GM12892 (cell line): ENCODE results near the gene POLN.

Experiments used
- POLR2A ChIP-seq: IDR thresholded peaks from 2 replicates; pipeline ENCODE4 v1.6.1; 2011; ENCODE audit warnings: low read depth, low read length, control low read depth
- POLR2AphosphoS5 ChIP-seq: IDR thresholded peaks from 2 replicates; pipeline ENCODE4 v1.6.1; 2011; ENCODE audit warnings: low read depth, low read length, control low read depth
- TAF1 ChIP-seq: IDR thresholded peaks from 2 replicates; pipeline ENCODE4 v1.6.1; 2011; ENCODE audit warnings: low read depth, mild to moderate bottlenecking, control low read depth, low read length, borderline replicate concordance

DNA sequence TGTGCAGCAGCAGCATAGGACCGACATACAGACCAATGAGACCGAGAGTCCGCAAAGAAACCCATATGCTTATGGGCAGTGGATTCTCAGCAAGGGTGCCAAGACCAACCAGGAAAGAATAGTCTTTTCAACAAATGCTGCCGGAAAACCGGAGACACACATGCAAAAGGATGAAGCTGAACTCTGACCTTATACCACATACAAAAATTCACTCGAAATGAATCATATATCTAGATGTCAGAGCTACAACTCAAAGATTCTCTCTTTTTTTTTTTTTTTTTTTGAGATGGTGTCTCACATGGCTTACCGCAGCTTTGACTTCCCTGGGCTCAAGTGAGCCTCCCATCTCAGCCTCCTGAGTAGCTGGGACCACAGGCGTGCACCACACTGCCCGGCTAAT is 36.0 kb upstream of the POLN start:
- no peak for TF ChIP-seq POLR2A
- TF ChIP-seq POLR2AphosphoS5 = no peak
- TF ChIP-seq TAF1 = no peak
